Head of caudate nucleus (tissue), 42 donors: Measurements from ENCODE around the gene STX1A.
A peak's percentile ranks its signal among the peaks of the same experiment; 100 is the strongest.

Source experiments
- DNase-seq, 42 donors: peaks; one replicate each; pipeline versions ENCODE4 v3.0.0 to v3.0.0-alpha.2; 2020 to 2021; ENCODE audit warnings: mixed read lengths in 7 of 42
- intact Hi-C: fragments of 100-400 bp; cut with DNase I; formaldehyde crosslinking; loops from one replicate; pipeline ENCODE4 v1.15.0; 2022

The STX1A gene

GRCh38 chr7:73718905-73719805 is at the start of gene STX1A:
Gene STX1A, minus strand, starts transcription at chr7:73719669. Its CDS starts 38 bp downstream, at chr7:73719631.
- intact Hi-C loops: loop anchor here (5.0 to 10.0 kb wide), 2 partner anchors 37 to 144 kb away; partner anchors contain the start of genes BUD23, DNAJC30 and TBL2
- DNase-seq: peak in 40 of 42 donors; percentile 47 to 85 (median 67)

DNA sequence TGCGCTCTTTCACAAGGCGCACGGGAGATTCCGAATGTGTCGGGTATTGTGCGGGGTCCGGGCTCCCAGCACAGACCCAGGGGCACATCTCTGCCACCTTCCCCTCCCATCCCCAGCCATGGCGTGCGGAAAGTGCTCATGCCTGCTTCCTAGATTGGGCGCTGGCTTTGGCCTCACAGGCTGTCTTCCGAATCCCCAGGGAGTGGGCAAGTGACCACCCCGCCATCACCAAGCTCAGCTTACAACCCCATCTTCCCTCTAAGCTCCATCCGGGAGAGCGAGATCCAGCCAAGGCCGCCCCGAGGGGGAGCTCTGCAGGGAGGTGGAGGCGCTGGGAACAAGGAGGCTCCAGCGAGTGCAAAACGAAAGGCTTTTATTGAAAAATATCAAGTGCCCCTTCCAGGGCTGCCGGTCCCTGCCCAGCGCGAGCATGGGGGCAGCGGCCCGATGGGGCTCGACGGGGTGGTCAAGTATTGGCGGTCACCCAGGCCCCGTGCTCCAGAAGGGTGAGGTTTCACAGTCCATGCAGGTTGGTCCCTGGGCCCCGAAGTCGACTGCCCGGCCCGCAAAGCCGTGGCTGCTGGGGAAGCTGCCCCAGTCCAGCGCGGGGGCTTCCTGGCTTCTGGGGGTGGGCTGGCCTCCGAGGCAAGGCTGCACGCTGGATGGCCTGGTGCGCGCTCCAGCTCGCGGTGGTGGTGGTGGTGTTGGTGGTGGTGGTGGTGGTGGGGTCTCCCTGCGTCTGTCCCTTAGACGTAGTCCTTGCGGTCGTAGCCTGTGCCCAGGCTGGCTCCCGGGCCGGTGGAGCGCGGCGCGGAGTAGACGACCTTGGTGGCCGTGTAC is 49.4 kb upstream of the STX1A start:
- intact Hi-C loops: no loop called here
- no peak for DNase-seq

DNA sequence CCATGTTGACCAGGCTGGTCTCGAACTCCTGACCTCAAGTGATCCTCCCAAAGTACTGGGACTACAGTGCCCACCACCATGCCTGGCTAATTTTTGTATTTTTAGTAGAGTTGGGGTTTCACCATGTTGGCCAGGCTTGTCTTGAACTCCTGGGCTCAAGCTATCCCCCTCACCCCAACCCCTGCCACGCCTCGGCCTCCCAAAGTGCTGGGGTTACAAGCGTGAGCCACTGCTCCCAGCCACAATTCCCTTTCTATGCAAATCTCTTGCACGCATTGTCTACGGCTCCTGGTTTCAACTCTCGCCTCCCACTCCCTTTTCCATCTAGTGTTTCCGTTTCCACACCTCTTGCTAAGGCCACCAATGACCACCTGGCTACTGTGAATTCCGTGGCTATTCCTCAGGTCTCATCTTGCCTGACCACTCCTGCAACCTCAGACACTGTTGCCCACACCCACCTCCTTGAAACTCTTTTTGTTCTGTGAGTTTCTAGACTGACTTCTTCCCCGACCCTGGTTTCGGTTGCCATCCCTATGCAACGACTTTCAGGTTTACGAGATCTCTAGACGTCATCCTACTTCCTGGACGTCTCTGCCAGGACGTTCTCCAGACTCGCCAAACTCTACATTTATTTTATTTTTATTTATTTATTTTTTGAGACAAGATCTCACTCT is 47.2 kb upstream of the STX1A start:
- no peak for DNase-seq
- intact Hi-C loops: no loop called here

GRCh38 chr7:73762659-73762999 is 43.2 kb upstream of the STX1A start:
- no peak for DNase-seq
- intact Hi-C loops: no loop called here

DNA sequence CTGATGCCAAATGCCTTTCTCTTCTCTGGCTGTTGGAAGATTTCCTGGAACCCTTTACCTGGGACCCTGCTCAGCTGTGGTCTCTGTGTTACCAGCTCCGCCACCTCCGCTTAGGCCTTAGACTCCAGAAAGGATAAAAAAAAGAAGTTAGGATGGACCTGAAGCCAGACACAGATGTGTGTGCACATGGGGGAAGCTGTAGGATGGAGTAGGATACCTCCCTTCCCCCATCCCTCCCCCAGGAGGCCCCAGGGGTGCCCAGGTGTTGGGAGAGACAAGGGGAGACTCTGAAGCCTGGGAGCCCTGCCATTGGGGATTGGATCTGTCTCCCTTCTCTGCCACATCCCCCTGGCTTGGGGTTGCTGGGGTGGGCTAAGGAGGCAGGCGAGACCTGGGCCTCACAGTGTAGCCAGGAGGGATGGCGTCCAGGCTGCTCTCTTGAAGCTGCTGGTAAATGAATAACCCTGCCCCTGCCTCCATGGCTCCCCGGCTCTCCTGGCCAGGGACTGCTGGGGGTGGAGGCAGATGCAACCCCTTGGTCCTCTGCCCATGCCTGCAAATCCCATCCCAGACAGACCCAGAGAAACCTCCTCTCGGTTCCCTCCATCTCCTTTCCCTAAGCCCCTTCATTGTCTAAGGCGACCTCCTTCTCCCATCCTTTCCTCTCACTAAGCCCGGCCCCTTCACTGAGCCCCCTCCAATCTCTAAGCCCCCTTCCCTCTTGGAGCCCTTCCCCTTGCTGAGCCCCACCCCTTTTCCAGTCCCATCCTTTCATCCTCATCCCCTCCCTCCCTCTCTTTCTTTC is 42.6 kb upstream of the STX1A start:
- DNase-seq: no peak
- intact Hi-C loops: no loop called here

- DNase-seq: no peak
- intact Hi-C loops: no loop called here
Measured at GRCh38 chr7:73758581-73759138, 39.2 kb upstream of the STX1A start.

DNA sequence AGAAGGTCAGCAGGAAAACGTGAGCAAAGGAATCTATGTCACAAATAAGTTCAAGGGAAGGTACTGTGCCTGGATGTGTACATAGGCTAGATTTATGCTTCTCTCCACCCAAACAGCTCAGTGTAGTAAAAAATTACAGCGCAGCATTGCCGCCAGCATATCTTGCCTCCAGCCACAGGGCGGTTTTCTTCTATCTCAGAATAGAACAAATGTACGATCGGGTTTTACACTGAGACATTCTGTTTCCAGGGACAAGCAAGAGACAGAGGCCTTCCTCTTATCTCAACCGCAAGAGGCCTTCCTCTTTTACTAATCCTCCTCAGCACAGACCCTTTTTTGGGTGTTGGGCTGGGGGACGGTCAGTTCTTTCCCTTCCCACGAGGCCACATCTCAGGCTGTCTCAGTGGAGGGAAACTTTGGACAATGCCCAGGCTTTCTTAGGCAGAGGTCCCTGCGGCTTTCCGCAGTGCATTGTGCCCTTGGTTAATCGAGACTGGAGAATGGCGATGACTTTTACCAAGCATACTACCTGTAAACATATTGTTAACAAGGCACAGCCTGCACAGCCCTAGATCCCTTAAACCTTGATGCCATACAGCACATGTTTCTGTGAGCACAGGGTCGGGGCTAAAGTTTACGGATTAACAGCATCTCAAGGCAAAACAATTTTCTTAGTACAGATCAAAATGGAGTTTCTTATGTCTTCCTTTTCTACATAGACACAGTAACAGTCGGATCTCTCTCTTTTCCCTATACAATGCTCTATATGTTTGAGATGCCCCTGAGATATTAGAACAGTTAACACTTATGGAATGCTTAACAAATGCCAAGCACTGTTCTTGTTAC is 30.7 kb upstream of the STX1A start:
- intact Hi-C loops: no loop called here
- peak in 7 of 42 donors; percentile 11 to 49 (median 15) for DNase-seq

GRCh38 chr7:73746378-73746777 is 26.9 kb upstream of the STX1A start:
- no peak for DNase-seq
- intact Hi-C loops: no loop called here

GRCh38 chr7:73742753-73743641 is 23.5 kb upstream of the STX1A start:
- peak in 23 of 42 donors; percentile 14 to 70 (median 47) for DNase-seq
- intact Hi-C loops: no loop called here

- intact Hi-C loops: no loop called here
- DNase-seq: no peak
Measured at GRCh38 chr7:73742338-73742752, 22.9 kb upstream of the STX1A start.

DNA sequence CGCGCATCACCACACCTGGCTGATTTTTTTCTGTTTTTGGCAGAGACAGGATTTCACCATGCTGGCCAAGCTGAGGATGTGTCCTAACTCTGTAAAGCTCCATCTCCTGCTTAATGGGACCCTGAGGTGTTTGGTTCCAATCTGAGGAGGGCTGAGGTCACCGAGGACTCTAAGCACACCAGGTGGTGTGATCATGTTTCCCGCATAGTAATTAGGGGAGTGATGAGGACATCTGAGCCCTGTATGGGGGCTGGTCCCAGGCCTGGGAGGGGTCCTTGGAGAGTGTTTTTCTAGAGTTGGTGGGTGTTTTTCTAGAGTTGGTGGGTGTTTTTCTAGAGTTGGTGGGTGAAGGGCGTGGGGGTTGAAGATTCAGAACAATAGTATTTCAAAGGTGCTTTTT is 22.1 kb upstream of the STX1A start:
- intact Hi-C loops: no loop called here
- DNase-seq: no peak

DNA sequence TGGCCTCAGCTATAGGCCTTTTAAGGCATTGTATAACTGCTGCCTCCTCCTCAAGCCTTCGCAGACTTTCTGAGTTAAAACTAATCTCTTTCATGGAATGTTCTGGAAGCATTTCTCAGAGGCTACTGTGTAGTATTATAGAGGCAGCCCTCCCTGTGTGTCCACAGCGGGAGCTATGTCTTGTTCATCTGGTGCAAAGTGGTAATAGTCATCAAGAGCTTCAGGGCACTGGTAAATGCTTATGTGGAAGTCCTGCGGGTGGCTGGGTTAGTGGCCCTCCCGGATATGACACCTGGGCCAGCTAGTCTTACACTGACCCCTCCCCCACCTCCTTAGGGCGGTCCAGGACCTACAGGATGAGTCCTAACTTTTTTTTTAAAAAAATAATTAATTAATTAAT is 21.3 kb upstream of the STX1A start:
- no peak for DNase-seq

GRCh38 chr7:73740212-73740611 is 20.7 kb upstream of the STX1A start:
- no peak for DNase-seq
- intact Hi-C loops: no loop called here

More for the DNA sequence above, 21.3 kb upstream of the STX1A start:
- intact Hi-C loops: no loop called here

GRCh38 chr7:73739387-73739767 is 19.9 kb upstream of the STX1A start:
- intact Hi-C loops: loop anchor here (5.0 kb wide), 1 partner anchor 103 kb away; the partner anchor contains the start of gene METTL27
- DNase-seq: peak in 13 of 42 donors; percentile 4 to 50 (median 36)

GRCh38 chr7:73738612-73739386 is 19.3 kb upstream of the STX1A start, which contains the start of gene ABHD11:
Gene ABHD11, minus strand, starts transcription at chr7:73738802. Its CDS starts 32 bp downstream, at chr7:73738770.
- peak; percentile 98 to 100 (median 99) for DNase-seq
- intact Hi-C loops: loop anchor here (5.0 kb wide), 1 partner anchor 104 kb away; the partner anchor contains the start of gene METTL27
